ENCODE measurements around the gene FXYD4. TPM values are rescaled to one million over a fixed set of nuclear protein-coding genes. Genes with fewer than 3 reads are reported as not detected.
"Not testable (repeated sequence)": the region's sequence is repeated elsewhere in the genome, so short reads cannot be mapped to it uniquely, and the experiment has no call there.

Gene FXYD4
- total RNA-seq, 1 donor from 2014 or later, result not detected

DNA sequence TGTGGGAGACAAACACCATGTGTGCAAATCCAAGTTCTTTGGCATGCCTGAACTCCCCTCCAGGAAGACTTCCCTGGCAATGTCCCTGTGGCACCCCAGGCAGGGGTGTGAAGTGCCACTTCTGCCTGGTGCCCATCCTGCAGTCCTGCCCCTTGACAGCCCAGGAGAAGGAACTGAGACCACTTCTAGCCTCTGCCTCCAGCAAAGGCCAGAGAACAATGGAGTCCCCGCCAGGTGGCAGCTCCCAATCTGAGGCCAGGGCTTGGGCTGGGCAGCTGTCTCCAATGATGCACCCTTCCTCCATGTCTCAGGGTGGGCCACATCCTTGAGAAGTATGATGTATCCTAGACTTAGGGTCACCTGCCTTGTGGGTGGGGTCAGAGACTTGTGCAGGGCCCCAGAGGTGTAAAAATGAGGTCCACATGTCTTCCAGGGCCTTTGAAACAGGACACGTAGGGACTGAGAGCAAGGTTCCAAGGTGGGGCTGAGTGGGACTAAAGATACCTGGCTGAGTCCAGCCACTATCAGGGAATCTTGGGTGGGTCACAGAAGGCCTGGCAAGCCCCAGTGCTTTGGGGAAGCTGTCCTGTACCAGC, 5.5 kb downstream of the FXYD4 start:
- no peak for DNase-seq

DNA sequence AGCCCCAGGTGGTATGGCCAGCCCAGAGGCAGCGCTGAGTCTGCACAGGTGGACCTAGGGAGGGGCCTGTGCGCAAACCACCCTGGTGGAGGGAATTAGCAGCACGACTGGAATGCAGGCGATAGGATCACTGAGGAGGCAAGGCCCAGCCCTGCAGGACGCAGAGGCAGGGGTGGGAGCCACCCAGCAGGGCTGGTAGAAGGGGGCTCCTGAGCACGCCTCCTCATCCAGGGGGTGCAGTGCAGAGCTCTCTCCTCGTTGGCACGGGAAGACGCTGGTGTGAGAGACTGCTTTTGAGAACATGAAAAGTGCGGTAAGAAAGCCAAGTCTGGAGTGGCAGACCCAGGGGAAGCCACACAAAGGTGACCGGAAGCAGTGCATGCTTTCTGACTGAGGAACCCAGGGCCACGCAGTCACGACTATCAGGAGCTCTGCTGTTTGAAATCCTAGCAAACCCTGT, 6.0 kb downstream of the FXYD4 start:
- DNase-seq, result no peak

DNA sequence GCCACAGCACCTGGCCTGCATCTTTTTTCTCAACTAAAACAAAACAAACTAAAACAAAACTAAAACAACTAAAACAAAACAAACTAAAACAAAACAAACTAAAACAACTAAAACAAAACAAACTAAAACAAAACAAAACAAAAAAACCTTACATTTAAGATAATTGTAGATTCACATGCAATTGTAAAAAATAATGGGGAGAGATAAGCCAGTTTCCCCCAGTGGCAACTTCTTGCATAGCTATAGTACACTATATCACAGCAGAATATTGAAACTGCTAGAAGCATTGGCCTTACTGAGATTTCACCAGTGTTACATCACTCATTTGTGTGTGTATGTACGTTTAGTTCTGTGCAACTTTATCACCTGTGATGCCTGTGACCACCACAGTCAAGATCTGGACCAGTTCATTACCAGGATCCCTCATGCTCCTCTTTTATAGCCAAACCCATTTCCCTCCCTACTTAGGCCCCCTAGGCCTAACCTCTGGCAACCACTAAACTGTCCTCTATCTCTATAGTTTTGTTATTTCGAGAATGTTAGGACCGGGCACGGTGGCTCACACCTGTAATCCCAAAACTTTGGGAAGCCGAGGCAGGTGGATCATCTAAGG, 9.3 kb downstream of the FXYD4 start:
- no peak for DNase-seq

DNA sequence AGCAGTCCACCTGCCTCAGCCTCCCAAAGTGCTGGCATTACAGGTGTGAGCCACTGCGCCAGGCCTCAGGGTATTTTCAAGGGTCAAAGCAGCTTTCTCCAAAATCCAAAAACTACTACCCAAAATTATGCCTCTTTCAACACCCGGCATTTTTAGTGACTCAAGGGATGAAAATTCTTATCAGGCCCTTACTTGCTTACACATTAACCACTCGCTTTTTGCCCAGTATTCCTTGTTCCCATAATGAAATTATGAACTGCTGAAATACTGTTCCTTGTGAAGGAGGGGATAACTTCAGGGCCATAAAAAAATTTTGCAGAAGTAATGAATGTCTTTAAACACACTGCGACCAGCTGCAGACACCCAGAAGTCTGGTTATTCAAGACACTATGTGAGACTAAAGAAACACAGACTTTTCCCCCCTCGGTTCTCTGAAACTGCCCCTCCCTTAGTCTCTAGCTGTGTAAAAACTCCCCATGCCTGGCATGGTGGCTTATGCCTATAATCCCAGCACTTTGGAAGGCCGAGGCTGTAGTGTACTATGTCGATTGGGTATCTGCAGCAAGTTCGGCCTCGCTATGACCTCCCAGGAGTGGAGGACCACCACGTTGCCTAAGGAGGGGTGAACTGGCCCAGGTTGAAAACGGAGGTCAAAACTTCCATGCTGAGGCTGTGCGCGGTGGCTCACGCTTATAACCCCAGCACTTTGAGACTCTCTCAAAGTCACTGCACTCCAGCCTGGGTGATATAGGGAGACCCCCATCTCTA, 12.0 kb downstream of the FXYD4 start:
- DNase-seq, result no peak

DNA sequence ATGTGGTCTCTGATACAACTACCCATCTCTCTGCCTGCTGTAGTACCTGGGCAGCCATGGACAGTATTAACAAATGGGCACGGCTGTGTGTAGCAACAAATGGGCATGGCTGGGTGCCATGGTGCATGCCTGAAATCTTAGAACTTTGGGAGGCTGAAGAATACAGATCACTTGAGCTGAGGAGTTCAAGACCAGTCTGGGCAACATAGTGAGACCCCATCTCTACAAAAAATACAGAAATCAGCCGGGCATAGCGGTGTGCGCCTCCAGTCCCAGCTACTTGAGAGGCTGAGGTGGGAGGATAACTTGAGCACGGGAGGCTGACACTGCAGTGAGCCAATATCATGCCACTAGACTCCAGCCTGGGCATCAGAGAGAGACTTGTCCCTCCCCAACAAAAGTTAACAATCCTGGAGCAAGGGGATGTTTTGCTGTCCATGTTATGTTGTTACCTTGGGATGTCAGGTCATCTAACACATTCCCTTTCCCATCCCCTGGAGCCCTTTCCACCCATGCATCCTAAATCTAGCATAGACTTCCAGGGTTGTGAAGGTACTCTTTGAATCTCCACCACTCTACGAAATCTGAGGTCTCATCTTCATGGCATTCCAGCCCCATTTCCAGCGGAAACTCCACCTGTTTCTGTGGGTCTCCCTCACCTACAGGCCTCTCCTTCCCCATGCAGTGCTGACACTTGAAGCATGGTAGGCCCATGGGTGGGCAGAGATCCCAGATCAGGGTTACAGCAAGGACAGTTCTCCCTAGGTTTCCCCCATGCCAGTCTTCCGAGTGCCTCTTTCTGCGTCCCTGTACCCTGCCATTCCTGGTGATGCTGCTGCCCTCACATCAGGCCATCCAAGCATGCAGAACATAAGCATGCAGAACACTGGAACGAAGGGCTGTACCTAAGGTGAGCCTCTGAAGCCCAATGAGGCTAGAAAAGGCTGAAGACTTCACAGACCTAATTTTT, 13.1 kb downstream of the FXYD4 start:
- no peak for DNase-seq

DNA sequence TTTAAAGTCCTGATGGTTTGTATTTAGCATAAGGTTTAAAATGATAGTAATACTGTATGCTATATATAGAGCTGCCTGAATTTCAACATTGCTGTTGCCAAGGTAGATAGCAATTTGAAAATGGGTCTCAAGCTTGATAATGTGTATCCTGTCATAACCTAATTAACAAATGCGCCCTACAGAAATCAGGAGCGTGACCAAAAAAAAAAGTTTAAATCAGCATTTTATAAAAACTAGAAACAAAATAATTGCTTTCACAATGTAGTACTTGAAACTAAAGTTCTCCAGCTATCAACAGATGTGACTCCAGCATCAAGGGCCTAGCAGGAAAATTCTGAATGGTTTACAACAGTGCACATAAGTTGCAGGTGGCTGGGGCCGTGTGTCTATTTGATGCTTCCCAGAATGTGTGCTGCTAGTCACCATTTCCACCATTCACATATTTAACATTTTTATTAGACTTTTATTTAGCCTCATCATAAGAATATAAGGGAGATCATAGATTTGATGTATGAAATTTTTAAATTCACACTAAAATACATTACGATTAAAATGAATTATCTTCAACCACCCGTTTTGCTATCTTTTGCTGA, 14.1 kb downstream of the FXYD4 start:
- no peak for DNase-seq

DNA sequence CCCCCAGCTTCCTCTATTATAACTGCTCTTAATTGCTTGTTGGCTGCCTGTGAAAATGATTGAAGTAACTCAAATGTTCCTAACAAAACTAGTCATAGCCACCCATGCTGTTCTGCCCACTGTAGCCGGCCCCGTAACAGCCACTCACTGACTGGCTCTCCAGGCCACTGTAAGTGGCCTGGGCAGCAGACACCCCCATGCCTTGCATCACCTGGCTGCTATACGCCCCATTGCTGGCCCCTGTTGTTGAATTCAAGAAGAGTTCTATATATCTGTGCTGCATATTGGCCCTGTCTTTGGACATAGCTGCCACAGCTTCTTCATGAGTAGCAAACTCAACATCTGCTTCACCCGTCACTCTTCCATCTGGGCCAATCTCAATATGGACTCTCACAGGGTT, 15.1 kb downstream of the FXYD4 start:
- DNase-seq, result no peak

DNA sequence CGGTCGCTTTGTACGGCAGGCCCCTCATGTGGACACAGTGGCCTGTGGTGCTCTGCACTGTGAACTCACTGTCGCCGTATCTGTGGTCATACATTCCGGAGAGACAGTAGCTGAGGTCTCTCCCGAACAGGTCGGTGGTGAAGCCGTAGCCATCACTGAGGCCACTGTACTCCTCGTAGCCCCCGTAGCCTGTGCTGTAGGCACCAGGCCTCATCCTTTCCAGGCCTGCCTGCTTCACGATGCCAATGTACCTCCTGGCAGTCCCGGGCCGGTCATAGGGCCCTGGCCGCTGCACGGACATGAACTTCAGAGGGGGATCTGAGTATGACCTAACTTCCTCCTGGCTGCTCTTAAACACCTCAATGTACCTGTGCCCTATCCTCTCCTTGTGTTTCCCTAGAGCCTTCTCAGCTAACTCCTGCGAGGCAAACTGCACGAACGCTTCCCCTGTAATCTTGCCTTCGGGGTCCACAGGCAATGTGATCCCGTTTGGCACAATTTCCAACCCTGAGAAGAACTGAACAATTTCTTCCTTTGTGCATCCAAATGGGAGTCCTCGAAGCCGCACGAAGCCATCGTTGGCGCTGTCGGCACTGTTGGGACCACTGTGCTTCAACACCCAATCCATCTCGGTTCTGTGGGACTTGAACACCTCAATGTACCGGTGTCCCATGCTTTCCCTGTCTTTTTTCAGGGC, 15.7 kb downstream of the FXYD4 start:
- no peak for DNase-seq

DNA sequence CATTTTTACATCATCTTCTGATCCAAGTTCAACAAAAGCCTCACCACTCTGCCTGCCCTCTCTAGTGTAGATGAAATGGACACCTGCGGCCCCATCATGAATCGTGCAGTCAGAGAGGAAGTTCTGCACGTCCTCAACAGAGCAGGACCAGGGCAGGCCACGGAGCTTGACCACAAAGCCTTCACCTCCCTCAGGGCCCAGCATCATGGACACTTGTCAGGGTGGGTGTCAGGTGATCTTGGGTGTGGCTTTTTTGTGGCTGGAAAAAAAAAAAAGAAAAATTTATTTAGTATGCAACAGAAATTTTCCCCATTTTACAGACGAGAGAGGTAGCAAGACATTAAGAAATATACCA, 16.2 kb downstream of the FXYD4 start:
- no peak for DNase-seq

DNA sequence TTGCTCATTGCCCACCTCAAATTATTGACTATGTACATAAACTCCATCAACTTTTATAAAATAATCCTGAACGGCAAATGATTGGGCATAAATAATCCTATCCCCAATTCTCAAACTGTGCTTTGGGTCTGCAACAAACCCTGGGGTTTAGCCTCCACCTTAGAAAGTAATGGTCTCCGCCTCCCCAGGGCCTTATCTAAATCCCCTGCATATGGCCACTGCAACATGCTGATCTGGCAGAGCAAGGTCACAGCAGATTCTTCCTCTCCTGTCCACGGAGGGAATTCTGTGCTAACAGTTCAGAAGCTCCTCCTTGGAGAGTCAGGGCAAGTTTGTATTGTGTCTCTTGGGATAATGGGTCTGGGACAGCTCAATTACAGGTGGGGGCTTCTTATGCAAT, 18.4 kb downstream of the FXYD4 start:
- DNase-seq, result no peak

DNA sequence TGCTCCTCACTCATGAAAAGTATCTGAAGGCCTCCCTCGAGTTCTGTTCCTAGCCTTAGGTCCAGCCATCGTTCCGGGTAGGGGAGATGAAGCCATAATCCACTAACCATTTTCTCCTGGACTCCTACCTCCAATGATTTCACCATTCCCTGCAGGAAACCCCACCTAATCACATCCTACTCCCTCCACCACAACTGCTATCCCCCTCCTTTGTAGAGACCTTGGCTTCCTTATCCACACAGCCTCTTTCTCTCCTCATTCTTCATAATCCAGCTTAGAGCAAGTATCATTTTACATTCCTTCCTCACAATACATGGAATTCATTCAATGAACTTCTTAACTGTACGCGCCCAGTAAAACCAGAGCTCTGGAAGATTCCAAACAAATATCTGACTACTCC, 18.9 kb downstream of the FXYD4 start:
- DNase-seq, result no peak

DNA sequence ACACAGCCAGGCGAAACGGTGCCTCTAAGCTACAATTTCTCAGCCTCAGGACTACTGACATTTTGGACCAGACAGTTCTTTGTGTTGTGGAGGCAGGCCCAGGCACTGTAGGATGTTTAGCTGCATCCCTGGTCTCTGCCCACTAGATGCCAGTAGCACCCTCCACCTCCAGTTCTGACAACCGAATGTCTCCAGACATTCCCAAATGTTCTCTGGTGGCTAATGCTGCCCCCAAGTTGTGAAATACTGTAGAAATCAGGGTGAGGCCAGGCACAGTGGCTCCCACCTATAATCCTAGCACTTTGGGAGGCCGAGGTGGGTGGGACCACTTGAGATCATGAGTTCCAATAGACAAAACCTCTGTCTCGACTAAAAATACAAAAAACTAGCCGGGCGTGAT, 19.3 kb downstream of the FXYD4 start:
- no peak for DNase-seq

DNA sequence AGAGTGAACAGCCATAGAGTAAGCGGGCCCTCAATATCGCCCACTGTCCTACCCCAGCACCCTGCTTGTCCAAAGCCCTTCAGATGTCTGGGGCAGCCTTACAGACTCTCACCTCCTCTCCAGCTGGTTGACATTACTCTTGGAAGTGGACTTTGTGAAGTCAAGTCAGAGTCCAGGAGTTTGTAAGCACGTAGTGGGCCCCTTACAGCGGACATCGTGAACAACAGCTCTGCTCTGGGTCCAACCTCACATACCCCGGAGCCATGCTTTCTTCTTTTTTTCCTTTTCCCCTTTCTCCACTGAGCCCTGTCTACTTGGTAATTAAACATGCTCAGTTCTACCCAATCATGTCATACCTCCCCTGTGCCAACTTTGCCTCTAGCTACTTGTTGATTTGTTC, 20.1 kb downstream of the FXYD4 start:
- DNase-seq, result no peak

DNA sequence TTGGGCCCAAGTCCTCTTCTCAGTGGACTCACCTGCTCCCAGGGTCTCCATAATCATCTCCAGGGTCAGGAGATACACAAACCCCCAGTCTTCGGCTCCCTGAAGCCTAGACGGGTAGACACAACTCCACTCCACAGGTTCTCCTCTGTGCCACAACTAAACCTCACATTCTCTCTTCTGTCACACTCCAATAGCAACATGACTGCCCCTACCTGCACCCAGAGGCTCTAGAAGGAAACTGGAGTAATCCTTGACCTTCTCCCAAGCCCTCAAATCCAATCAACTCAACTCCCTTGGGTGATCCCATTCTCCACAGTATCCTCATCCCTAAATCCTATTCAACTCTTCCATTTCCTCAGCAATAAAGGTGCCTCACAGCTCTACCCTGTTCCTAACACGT, 21.3 kb downstream of the FXYD4 start:
- no peak for DNase-seq

DNA sequence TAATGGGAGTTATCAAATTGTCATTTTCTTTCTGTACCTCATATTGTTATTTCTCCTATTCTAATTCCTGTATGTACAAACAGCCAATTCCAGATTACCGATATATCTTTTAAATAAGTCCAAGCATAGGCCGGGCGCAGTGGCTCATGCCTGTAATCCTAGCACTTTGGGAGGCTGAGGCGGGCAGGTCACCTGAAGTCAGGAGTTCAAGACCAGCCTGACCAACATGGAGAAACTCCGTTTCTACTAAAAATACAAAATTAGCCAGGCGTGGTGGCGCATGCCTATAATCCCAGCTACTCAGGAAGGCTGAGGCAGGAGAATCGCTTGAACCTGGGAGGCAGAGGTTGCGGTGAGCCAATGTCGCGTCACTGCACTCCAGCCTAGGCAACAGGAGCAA, 21.8 kb downstream of the FXYD4 start:
- DNase-seq, result not testable (repeated sequence)

DNA sequence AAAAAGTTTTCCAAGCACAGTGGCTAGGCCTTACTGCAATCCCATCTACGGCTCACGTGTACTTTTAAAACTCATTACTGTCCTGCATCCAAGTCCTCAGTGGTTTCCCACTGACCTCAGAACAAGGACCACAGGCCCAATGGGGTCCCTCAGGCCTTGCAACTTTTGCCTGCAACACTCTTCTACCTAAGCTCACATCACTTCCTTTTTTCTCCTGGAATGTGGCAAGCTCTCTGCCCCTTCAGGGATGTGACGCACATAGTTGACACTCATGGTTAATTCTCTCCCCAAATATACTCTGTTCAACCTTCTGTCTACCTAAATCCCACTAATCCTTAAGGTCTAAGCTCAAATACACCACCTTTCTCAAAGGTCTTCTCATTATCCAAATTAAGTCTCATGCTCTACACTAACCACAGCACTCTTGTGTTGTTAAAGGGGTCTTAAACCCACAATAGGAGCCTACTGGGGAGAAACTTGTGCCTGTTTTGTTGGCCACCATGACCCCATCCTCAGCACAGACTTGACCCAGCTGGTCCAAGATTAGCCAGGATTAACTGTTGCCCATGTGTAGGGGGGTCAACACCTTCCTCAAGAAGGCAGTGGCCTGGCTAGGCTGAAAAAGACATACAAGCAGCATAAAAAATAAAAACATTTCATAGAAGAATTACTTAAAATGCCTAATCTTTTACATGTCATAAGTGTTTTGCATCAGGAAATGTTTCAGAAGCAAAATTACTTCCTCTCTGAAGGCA, 22.3 kb downstream of the FXYD4 start:
- DNase-seq, result no peak

DNA sequence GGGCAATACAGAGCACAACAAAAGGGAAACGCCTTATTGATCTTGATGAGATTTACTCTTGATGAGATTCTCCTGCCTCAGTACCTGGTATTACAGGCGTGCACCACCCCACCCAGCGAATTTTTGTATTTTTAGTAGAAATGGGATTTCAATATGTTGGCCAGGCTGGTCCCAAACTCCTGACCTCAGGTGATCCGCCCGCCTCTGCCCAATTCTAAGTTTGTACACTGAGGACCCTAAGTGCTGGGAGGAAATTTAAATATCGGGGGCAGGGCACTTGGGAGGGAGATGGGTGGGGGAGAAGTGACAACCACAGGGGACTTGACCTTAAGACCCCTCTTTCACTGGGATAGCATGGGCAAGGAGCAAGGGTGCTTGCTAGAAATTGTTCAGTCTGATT, 23.4 kb downstream of the FXYD4 start:
- no peak for DNase-seq

DNA sequence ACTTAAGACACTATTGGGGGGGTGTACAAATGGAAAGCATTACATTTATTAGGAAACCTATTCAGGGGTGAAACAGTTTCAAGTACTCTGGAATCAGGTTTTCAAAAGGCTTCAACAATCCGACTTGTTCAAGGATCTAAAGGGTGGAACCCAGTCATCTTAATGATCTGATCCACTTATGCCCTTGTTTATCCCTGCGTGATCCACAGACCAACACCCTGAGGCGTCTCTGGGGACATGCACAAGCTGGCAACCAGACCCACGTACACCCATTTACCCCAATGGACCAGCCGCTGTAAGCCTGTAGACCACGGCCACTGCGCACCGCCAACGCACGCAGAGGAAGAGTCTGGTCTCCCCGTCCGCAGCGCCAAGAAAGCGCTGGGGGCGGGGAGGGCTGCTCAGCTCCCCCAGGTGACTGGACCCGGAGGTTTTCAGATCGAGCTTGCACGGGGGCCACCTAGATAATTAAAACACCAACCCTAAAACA, 24.2 kb downstream of the FXYD4 start:
- no peak for DNase-seq

DNA sequence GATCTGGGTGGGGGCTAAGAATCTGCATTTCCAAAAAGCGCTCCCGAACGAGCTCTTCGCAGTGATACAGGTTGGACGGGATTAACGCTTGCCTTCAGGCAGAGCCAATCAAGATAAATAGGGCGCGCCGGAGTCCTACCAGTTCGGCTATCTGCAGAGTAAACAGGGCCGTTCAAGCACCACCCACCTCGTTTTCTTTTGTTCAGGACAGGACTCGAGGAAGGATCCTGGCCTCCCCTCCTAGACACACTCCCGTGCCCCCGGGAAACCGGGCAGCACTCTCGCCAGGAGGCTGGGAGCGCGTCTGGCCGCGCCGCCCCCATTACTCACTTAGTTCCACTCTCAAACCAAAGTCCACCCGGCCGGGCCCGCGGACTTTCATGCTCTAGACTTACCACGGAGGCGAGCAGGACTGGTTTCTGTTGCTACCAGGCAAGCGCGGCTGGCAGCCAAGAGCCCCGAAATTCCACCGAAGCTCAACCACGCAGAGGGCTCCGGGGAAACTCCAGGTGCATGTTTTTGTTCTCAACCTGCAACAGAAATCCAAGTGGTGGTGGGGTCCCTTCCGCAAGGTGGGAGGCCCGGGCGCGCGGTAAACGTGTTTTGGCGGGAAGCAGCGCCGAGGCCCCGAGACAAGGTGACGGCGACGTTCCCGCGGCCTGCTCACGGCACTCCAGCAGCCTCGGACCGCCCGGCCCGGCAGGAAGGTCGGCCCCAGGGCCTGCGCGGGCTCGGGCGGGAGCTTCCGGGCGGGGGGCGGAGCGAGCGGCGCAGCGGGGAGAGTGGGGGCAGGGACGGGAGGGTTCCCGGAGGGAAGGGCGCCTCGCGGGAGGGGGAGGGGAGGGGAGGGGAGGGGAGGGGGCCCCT, 24.9 kb downstream of the FXYD4 start:
- DNase-seq, result peak; percentile 46

All from skin of body (tissue), 2 donors.